HG03039 (cell line): ENCODE results near the gene TOMM6.
A peak's percentile ranks its signal among the peaks of the same experiment; 100 is the strongest.
"Not testable (repeated sequence)": the region's sequence is repeated elsewhere in the genome, so short reads cannot be mapped to it uniquely, and the experiment has no call there.

Experiments used
- ATAC-seq: cut with Tn5 transposase; IDR thresholded peaks from one replicate; pipeline ENCODE4 v1.9.1; 2021; ENCODE audit warnings: mild to moderate bottlenecking, moderate library complexity; ENCODE audit not compliant: unreplicated experiment

TOMM6 gene

GRCh38 chr6:41783106-41783780, 4.3 kb upstream of the TOMM6 start:
- ATAC-seq, result no peak

GRCh38 chr6:41784581-41785171, 2.8 kb upstream of the TOMM6 start:
- ATAC-seq, result no peak

GRCh38 chr6:41785254-41785653, 2.2 kb upstream of the TOMM6 start:
- no peak for ATAC-seq

- ATAC-seq, result no peak
These were observed 1.6 kb upstream of the TOMM6 start for GRCh38 chr6:41785689-41786450.

- peak; percentile 46 for ATAC-seq
These were observed 859 bp upstream of the TOMM6 start for GRCh38 chr6:41786451-41787218.

- no peak for ATAC-seq
These were observed 1.9 kb downstream of the TOMM6 start for GRCh38 chr6:41789390-41789724.

GRCh38 chr6:41790045-41790444, 2.6 kb downstream of the TOMM6 start:
- ATAC-seq, result no peak

GRCh38 chr6:41791305-41791704, 3.8 kb downstream of the TOMM6 start:
- ATAC-seq, result no peak

- no peak for ATAC-seq
These were observed 4.5 kb downstream of the TOMM6 start for GRCh38 chr6:41791984-41792383.

GRCh38 chr6:41796474-41796873, 9.0 kb downstream of the TOMM6 start:
- no peak for ATAC-seq

GRCh38 chr6:41798901-41799558, 11.5 kb downstream of the TOMM6 start:
- ATAC-seq, result no peak

GRCh38 chr6:41799559-41799911, 12.0 kb downstream of the TOMM6 start:
- no peak for ATAC-seq

- no peak for ATAC-seq
These were observed 13.9 kb downstream of the TOMM6 start for GRCh38 chr6:41801380-41801779.

- ATAC-seq, result no peak
These were observed 18.6 kb downstream of the TOMM6 start for GRCh38 chr6:41805830-41806774.

- no peak for ATAC-seq
These were observed 23.6 kb downstream of the TOMM6 start for GRCh38 chr6:41811095-41811494.

- not testable (repeated sequence) for ATAC-seq
These were observed 24.5 kb downstream of the TOMM6 start for GRCh38 chr6:41811946-41812345.

- ATAC-seq, result no peak
These were observed 26.0 kb downstream of the TOMM6 start for GRCh38 chr6:41813469-41813868.

GRCh38 chr6:41813956-41814355, 26.5 kb downstream of the TOMM6 start:
- no peak for ATAC-seq

GRCh38 chr6:41814629-41815028, 27.1 kb downstream of the TOMM6 start:
- no peak for ATAC-seq

- ATAC-seq, result no peak
These were observed 28.1 kb downstream of the TOMM6 start for GRCh38 chr6:41815587-41815986.
